HK-2 (cell line): Measurements from ENCODE around the gene ABCB6.

Source experiments
- DNase-seq: peaks from one replicate; pipeline ENCODE4 v3.0.0-alpha.2; 2018; ENCODE audit not compliant: unreplicated experiment

Gene ABCB6

GRCh38 chr2:219168932-219169331 lies 49.8 kb downstream of the ABCB6 start:
- DNase-seq, result no peak

- no peak for DNase-seq
Measured at GRCh38 chr2:219168526-219168925, 50.2 kb downstream of the ABCB6 start.

DNA sequence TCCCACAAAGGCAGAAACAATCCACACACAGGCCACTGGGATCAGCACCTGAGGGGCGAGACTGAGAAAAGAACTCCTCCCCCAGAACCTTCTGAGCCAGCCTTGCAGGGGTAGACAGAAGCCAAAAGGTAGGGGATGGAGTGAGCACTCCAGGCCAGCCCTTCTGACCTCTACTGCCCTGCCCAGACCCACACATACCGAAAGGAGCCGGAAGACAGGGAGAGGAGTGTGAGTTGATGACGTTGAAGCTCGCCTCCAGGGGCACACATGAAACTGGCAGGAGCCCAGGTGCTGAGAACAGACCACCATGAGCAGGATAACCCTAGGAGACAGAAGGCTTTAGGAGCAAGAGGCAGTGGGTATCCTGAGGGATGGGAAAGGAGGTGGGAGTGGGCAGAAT lies 50.8 kb downstream of the ABCB6 start:
- no peak for DNase-seq

DNA sequence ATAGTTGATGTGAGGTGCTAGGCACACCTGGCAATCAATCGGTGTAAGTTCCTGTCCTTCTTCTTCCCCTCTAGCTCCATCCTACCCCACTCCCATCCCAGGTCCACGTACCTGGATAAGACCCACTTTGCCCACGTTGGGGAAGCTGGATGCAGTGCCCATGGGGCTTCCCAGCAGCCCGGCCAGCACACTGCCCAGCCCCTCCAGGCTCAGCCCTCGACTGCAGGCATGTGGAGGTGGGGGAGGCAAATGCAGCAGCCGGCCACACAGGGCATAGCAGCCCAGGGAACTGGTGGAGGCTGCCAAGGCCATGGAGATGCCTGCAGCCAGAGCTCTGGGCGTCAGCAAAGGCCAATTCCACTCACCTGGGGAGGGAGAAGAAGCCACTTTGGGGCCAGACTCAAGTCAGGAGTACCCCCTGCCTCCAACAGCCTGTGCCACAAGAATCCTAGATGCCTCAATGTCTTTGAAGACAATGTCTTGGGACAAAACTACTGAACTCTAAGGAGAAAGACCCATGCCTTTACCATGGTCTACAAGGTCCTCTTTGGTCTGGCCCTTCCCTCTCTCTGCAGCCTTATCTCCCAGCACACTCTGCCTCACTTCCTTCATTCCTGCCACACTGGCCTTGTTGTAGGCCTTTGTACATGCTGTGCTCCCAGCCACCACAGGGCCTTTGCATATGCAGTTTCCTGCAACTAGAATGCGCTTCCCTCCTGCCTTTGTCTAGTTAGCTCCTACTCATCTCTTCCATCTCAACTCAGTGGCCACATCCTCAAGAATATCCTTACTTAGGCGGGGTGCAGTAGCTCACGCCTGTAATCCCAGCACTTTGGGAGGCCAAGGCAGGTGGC lies 53.5 kb downstream of the ABCB6 start:
- DNase-seq, result no peak

DNA sequence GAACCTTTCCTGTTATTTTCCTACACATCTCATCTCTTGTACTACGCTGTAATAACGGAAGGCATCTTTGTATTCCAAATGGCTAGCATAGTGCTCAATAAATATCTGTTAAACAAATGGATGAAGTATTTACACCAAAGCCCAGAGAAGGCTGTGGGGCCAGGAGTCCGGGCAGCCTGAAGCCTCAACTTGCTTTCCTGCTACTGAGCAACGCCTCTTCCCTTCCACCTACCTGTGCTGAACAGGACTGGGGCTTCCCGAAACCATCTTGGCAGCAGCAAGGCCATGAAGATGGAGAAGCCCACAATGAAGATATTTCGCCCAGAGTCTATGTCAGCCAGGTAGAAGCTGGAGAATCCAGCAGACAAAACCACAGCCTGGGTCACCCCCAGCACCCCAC lies 55.6 kb downstream of the ABCB6 start:
- no peak for DNase-seq

DNA sequence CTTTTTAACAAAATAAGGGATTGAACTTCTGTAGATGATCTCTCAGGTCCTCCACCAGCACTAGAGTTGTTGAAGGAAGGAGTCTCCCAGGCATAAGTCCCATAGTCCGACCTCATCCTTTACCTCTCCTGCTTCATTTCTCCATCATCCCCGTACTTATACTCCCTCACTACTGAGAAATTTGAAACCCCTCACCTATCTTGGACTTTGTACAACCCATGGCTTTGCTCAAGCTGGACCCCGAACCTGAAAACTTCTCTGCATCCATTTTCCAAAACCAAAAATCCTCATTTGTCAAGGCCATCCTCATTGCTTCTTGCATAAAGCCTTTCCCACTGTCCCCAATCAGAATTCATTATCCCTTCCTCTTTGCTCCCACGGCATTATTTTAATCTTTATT lies 57.7 kb downstream of the ABCB6 start:
- DNase-seq, result no peak

DNA sequence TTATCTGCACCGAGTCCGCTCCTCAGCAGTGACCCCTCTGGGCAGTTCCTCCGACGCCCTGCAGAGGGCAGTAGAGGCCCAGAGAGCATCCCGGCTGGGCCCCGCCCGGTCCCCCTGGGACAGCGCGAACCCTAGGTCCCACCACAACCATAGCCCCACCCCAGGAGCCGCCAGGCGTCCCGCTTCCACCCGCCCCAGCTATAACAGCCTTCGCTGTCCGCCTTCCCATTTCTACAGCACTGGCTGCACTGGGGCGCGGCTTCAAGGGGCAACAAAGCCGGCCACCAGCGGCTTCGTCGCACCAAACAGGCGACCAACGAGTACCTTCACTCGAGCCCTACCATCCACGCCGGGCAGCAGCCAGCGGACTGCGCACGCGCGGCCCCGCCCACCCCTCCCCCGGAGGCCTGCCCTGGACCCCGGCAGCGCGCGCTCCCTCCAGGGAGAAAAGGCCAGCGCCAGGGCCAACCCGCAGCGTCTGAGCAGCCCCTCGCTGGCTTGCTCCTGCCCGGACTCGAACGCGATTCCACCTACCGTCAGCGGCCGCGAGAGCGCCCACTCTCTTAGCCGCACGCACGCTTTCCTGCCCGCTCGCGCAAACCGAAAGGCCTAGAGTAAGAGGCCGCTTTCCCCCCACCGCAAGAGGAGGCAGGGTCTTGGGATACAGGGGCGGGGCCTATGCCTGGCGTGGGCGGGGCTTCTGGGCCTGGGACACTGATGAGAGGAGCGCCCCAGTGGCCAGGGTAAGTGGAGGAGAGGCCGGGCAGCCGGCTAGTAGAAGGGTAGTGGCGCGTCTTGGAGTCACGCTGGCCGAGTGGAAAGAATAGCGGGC lies 58.4 kb downstream of the ABCB6 start, which contains the start of gene NHEJ1:
Gene NHEJ1 (minus strand): TSS at position 630 of the 832 bp plus-strand sequence. CDS start 2,453 bp downstream, outside the sequence.
- DNase-seq, result peak; percentile 98
